ENCODE results near the gene USP6NL. TPM values are rescaled to one million over a fixed set of nuclear protein-coding genes. Genes with fewer than 3 reads are reported as not detected.
A peak's percentile ranks its signal among the peaks of the same experiment; 100 is the strongest.

USP6NL gene
- total and polyA plus RNA-seq, 8 donors = 2.2 to 10.4 (median 5.1) TPM

GRCh38 chr10:11625019-11625735 lies 13.7 kb upstream of the USP6NL start:
- no peak for FAIRE-seq
- Histone ChIP-seq H3K9me3 (no peaks in the 10 kb centered on the region), H3K27ac (no peak overlapping the region), H3K36me3 (no peaks in the 10 kb centered on the region), H3K27me3 (no peaks in the 10 kb centered on the region), H3K4me3 (no peak overlapping the region), H3K4me1 (no peaks in the 10 kb centered on the region)
- 77 to 79% methylated on average over 9 of the region's 9 CpGs for WGBS, 2 donors
- peak in 2 of 4 donors; percentile 23 to 66 for ATAC-seq
- TF ChIP-seq CTCF (IDR thresholded peaks at IDR 0.05) = no peak
- intact Hi-C loops (cut with DNase I) = no loop called here
- DNase-seq = no peak

GRCh38 chr10:11617233-11617632 lies 5.8 kb upstream of the USP6NL start:
- DNase-seq (no peak), ATAC-seq (no peak), FAIRE-seq (no peak)
- peaks cover 0 to 5% (median 0%) of the 10 kb centered on the region in 3 donors for H3K4me1 ChIP-seq
- no peak overlapping the region for H3K27ac ChIP-seq
- intact Hi-C loops (cut with DNase I) = no loop called here
- H3K9me3 ChIP-seq = no peaks in the 10 kb centered on the region
- TF ChIP-seq CTCF (IDR thresholded peaks at IDR 0.05) = no peak
- H3K27me3 ChIP-seq = no peaks in the 10 kb centered on the region
- no peaks in the 10 kb centered on the region for H3K36me3 ChIP-seq
- no peak overlapping the region for H3K4me3 ChIP-seq

GRCh38 chr10:11616021-11616420 lies 4.6 kb upstream of the USP6NL start:
- ATAC-seq (no peak), DNase-seq (no peak), FAIRE-seq (no peak)
- H3K4me3 ChIP-seq = no peak overlapping the region
- intact Hi-C loops (cut with DNase I) = no loop called here
- peaks cover 0 to 5% (median 0%) of the 10 kb centered on the region in 3 donors for H3K4me1 ChIP-seq
- no peaks in the 10 kb centered on the region for H3K27me3 ChIP-seq
- no peaks in the 10 kb centered on the region for H3K36me3 ChIP-seq
- no peak overlapping the region for H3K27ac ChIP-seq
- H3K9me3 ChIP-seq = no peaks in the 10 kb centered on the region
- no peak for TF ChIP-seq CTCF (IDR thresholded peaks at IDR 0.05)
- 92 to 93% methylated on average over 5 of the region's 5 CpGs for WGBS, 2 donors

GRCh38 chr10:11615396-11615795 lies 3.9 kb upstream of the USP6NL start:
- DNase-seq (no peak), ATAC-seq (no peak), FAIRE-seq (no peak)
- intact Hi-C loops (cut with DNase I) = no loop called here
- Histone ChIP-seq H3K36me3 (no peaks in the 10 kb centered on the region), H3K4me3 (no peak overlapping the region), H3K4me1 (peaks cover 0 to 5% (median 0%) of the 10 kb centered on the region in 3 donors), H3K27ac (no peak overlapping the region), H3K9me3 (no peaks in the 10 kb centered on the region), H3K27me3 (no peaks in the 10 kb centered on the region)
- TF ChIP-seq CTCF (IDR thresholded peaks at IDR 0.05) = no peak
